ENCODE data around the gene IQGAP1.

Gene IQGAP1

GRCh38 chr15:90540768-90541167 is 152.7 kb downstream of the IQGAP1 start:
- no peak for DNase-seq

GRCh38 chr15:90545095-90545494 is 157.1 kb downstream of the IQGAP1 start:
- DNase-seq, result no peak

DNA sequence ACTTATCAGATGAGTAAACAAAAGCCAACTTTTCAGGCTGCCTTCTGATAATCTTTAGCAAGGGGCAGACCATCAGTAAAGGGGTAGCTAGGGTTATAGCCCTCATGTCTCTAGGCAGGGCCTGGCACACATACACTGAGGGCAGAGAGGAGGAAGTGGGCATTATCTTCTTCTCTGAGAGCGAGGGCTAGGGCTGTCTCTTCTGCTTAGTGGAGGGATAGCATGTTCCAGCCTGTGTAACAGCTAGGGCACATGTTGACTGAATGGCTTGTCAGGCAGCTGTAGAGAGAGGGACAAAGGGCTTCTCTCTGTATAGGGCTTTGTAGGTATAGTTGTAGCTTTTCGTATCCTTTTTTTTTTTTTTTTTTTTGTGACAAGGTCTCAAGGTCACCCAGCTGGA is 159.5 kb downstream of the IQGAP1 start:
- DNase-seq, result no peak

DNA sequence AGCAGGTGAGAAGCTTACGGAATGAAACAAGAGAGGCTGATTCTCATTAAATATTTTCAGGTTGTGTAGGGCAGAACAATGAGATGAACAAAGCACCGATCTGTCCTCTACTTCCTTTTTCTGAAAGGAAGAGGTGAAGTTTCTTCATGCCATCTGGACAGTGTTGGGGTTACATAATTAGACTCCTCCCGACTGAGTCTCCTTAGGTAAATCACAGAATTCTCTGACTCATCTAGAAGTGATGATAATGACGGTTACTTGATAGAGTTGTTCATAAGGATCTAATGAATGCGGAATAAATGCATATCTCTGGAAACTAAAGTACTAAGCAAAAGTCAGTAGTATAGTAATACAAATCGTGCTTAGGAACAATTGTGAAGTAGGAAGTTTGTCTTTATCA is 162.9 kb downstream of the IQGAP1 start:
- DNase-seq, result no peak

All from retina (tissue), 1 donor.